Activated CD8-positive, alpha-beta T cell treated with anti-CD3 and anti-CD28 coated beads for 36 hours (primary cell): Measurements from ENCODE around the gene PCDHA8. TPM values are rescaled to one million over a fixed set of nuclear protein-coding genes. Genes with fewer than 3 reads are reported as not detected.

Source experiments
- total RNA-seq, 2 experiments: library from RNA; stranded (reverse); gene quantifications; one replicate each; pipeline ENCODE4 v1.2.3, GENCODE V29; 2021

PCDHA8 gene
- total RNA-seq, 2 experiments from 2014 or later = not detected

Other genes starting within 250 kb of the PCDHA8 start
- under 1 TPM; 0.36 to 0.41 TPM for gene CD14, start 208.0 kb upstream of the PCDHA8 start, total RNA-seq
- 10 to 100 TPM; 31.7 to 33.2 TPM for gene TMCO6, start 201.7 kb upstream of the PCDHA8 start, total RNA-seq
- 10 to 100 TPM; 63.1 to 64.5 TPM for gene NDUFA2, start 193.6 kb upstream of the PCDHA8 start, total RNA-seq
- 10 to 100 TPM; 84.3 to 84.5 TPM for gene IK, start 193.4 kb upstream of the PCDHA8 start, total RNA-seq
- gene WDR55, start 176.3 kb upstream of the PCDHA8 start, total RNA-seq = 10 to 100 TPM; 30.1 to 31.8 TPM
- 1 to 10 TPM; 2.9 to 3.2 TPM for gene DND1, start 167.6 kb upstream of the PCDHA8 start, total RNA-seq
- 10 to 100 TPM; 84.5 to 84.9 TPM for gene HARS1, start 149.8 kb upstream of the PCDHA8 start, total RNA-seq
- gene HARS2, start 149.7 kb upstream of the PCDHA8 start, total RNA-seq = 10 to 100 TPM; 26.1 TPM
- gene ZMAT2, start 140.7 kb upstream of the PCDHA8 start, total RNA-seq = 10 to 100 TPM; 47.6 to 50.1 TPM
- not detected for gene PCDHA1, start 55.0 kb upstream of the PCDHA8 start, total RNA-seq
- gene PCDHA2, start 46.3 kb upstream of the PCDHA8 start, total RNA-seq = not detected
- gene PCDHA3, start 40.1 kb upstream of the PCDHA8 start, total RNA-seq = not detected
- gene PCDHA4, start 34.1 kb upstream of the PCDHA8 start, total RNA-seq = not detected
- not detected for gene PCDHA5, start 19.6 kb upstream of the PCDHA8 start, total RNA-seq
- gene PCDHA6, start 13.2 kb upstream of the PCDHA8 start, total RNA-seq = not detected
- not detected for gene PCDHA7, start 6.9 kb upstream of the PCDHA8 start, total RNA-seq
- not detected for gene PCDHA9, start 7.2 kb downstream of the PCDHA8 start, total RNA-seq
- not detected for gene PCDHA10, start 14.7 kb downstream of the PCDHA8 start, total RNA-seq
- gene PCDHA11, start 27.8 kb downstream of the PCDHA8 start, total RNA-seq = not detected
- gene PCDHA12, start 34.1 kb downstream of the PCDHA8 start, total RNA-seq = not detected
- gene PCDHA13, start 40.9 kb downstream of the PCDHA8 start, total RNA-seq = not detected
- gene PCDHAC1, start 85.1 kb downstream of the PCDHA8 start, total RNA-seq = not detected
- not detected for gene PCDHAC2, start 125.3 kb downstream of the PCDHA8 start, total RNA-seq
- not detected for gene PCDHB1, start 210.2 kb downstream of the PCDHA8 start, total RNA-seq